Kidney epithelial cell (primary cell): ENCODE results near the gene STAC. TPM values are rescaled to one million over a fixed set of nuclear protein-coding genes. Genes with fewer than 3 reads are reported as not detected.

ENCODE experiments used
- DNase-seq: peaks from one replicate; pipeline ENCODE4 v3.0.0-alpha.2; 2010; ENCODE audit warnings: low read depth
- H3K27me3 ChIP-seq: 2 replicates; pipeline ENCODE4 v1.6.0; 2011; ENCODE audit warnings: low read length; ENCODE audit not compliant: control insufficient read depth, insufficient read depth
- H3K36me3 ChIP-seq: 2 replicates; pipeline ENCODE4 v1.5.1; 2011; ENCODE audit warnings: low read length; ENCODE audit not compliant: control insufficient read depth, insufficient read depth
- H3K4me3 ChIP-seq: 2 replicates; pipeline ENCODE4 v1.5.1; 2011; ENCODE audit warnings: low read depth, mild to moderate bottlenecking, control low read depth, low read length
- CTCF ChIP-seq: IDR thresholded peaks from 2 replicates; pipeline ENCODE4 v1.5.1; 2011; ENCODE audit warnings: mild to moderate bottlenecking, moderate library complexity, low read length, control low read depth, inconsistent platforms; ENCODE audit not compliant: insufficient read depth, poor library complexity, severe bottlenecking
- total RNA-seq: library from RNA; depleted of rRNA; stranded (reverse); fragments of >200 nt; gene quantifications from 2 replicates; pipeline ENCODE4 v1.2.3, GENCODE V29; 2015

STAC gene
- total RNA-seq, 1 donor from 2014 or later: 15.3 TPM

- Histone ChIP-seq H3K36me3 (no peaks in the 10 kb centered on the region), H3K4me3 (no peak overlapping the region), H3K27me3 (no peaks in the 10 kb centered on the region)
- TF ChIP-seq CTCF: no peak
- DNase-seq: no peak
These were observed 102.0 kb downstream of the STAC start for GRCh38 chr3:36482256-36482655.

GRCh38 chr3:36482880-36483279 is 102.6 kb downstream of the STAC start:
- H3K4me3 ChIP-seq: no peak overlapping the region
- H3K27me3 ChIP-seq: no peaks in the 10 kb centered on the region
- H3K36me3 ChIP-seq: no peaks in the 10 kb centered on the region
- no peak for TF ChIP-seq CTCF
- DNase-seq: no peak

- no peak for DNase-seq
- no peak for TF ChIP-seq CTCF
- Histone ChIP-seq H3K4me3 (no peak overlapping the region), H3K27me3 (no peaks in the 10 kb centered on the region), H3K36me3 (no peaks in the 10 kb centered on the region)
These were observed 103.4 kb downstream of the STAC start for GRCh38 chr3:36483709-36484108.

GRCh38 chr3:36484386-36484785 is 104.1 kb downstream of the STAC start:
- Histone ChIP-seq H3K36me3 (no peaks in the 10 kb centered on the region), H3K4me3 (no peak overlapping the region), H3K27me3 (no peaks in the 10 kb centered on the region)
- no peak for TF ChIP-seq CTCF
- DNase-seq: no peak

GRCh38 chr3:36486009-36486795 is 105.9 kb downstream of the STAC start:
- no peak for DNase-seq
- H3K27me3 ChIP-seq: no peaks in the 10 kb centered on the region

More at GRCh38 chr3:36486009-36486795, 105.9 kb downstream of the STAC start:
- Histone ChIP-seq H3K36me3 (no peaks in the 10 kb centered on the region), H3K4me3 (no peak overlapping the region)
- no peak for TF ChIP-seq CTCF
